SK-N-SH treated with all-trans-retinoic acid at 6 μM for 48 hours (cell line): ENCODE data around the gene RIMBP2.

ENCODE experiments used
- ATAC-seq: fragments of 200-7000 bp; cut with Tn5 transposase; 3 replicates; pipeline ENCODE4 v1.9.1; 2020; ENCODE audit warnings: mild to moderate bottlenecking, moderate library complexity
- ARNTL ChIP-seq: fragments of 450-650 bp; formaldehyde crosslinking; IDR thresholded peaks from 2 replicates; pipeline ENCODE4 v1.5.0; 2020; ENCODE audit warnings: low read depth, mild to moderate bottlenecking, moderate library complexity, borderline replicate concordance
- BACH2 ChIP-seq: fragments of 250-450 bp; sonication (Bioruptor Pico); IDR thresholded peaks from 2 replicates; pipeline ENCODE4 v1.9.0; 2021; ENCODE audit warnings: mild to moderate bottlenecking, borderline replicate concordance
- CREB5 ChIP-seq: fragments of 250-450 bp; sonication (Bioruptor Pico); IDR thresholded peaks from 2 replicates; pipeline ENCODE4 v1.5.1; 2020; ENCODE audit warnings: low read depth, mild to moderate bottlenecking, moderate library complexity
- ESRRG ChIP-seq: fragments of 250-450 bp; sonication (Bioruptor Pico); IDR thresholded peaks from 2 replicates; pipeline ENCODE4 v1.6.1; 2021; ENCODE audit warnings: mild to moderate bottlenecking
- GLIS3 ChIP-seq: fragments of 250-450 bp; sonication (Bioruptor Pico); IDR thresholded peaks from 2 replicates; pipeline ENCODE4 v1.5.0; 2020; ENCODE audit warnings: mild to moderate bottlenecking, moderate library complexity
- ISL1 ChIP-seq: fragments of 250-450 bp; sonication (Bioruptor Pico); IDR thresholded peaks from 2 replicates; pipeline ENCODE4 v2.1.2; 2022; ENCODE audit warnings: mild to moderate bottlenecking, moderate library complexity
- OSR1 ChIP-seq: fragments of 250-450 bp; sonication (Bioruptor Pico); IDR thresholded peaks from 2 replicates; pipeline ENCODE4 v1.8.0; 2022; ENCODE audit warnings: moderate library complexity, mild to moderate bottlenecking, inconsistent platforms
- POU6F1 ChIP-seq: fragments of 250-450 bp; sonication (Bioruptor Pico); IDR thresholded peaks from 2 replicates; pipeline ENCODE4 v1.8.0; 2021; ENCODE audit warnings: low read depth, mild to moderate bottlenecking, moderate library complexity, borderline replicate concordance
- PPARA ChIP-seq: fragments of 250-450 bp; sonication (Bioruptor Pico); IDR thresholded peaks from 2 replicates; pipeline ENCODE4 v1.5.0; 2020; ENCODE audit warnings: mild to moderate bottlenecking, borderline replicate concordance
- RARB ChIP-seq: fragments of 250-450 bp; sonication (Bioruptor Pico); IDR thresholded peaks from 2 replicates; pipeline ENCODE4 v1.8.0; 2021; ENCODE audit warnings: mild to moderate bottlenecking, moderate library complexity
- SNAI2 ChIP-seq: fragments of 250-450 bp; sonication (Bioruptor Pico); IDR thresholded peaks from 2 replicates; pipeline ENCODE4 v1.5.0; 2020; ENCODE audit warnings: mild to moderate bottlenecking, moderate library complexity
- TCF4 ChIP-seq: fragments of 250-450 bp; sonication (Bioruptor Pico); IDR thresholded peaks from 2 replicates; pipeline ENCODE4 v1.8.0; 2021; ENCODE audit warnings: mild to moderate bottlenecking, moderate library complexity, borderline replicate concordance
- TOX ChIP-seq: fragments of 250-450 bp; sonication (Bioruptor Pico); IDR thresholded peaks from 2 replicates; pipeline ENCODE4 v1.8.0; 2021; ENCODE audit warnings: mild to moderate bottlenecking, moderate library complexity, borderline replicate concordance
- ZFP3 ChIP-seq: fragments of 250-450 bp; sonication (Bioruptor Pico); IDR thresholded peaks from 2 replicates; pipeline ENCODE4 v1.5.0; 2020; ENCODE audit warnings: mild to moderate bottlenecking, moderate library complexity
- ZFP30 ChIP-seq: fragments of 450-650 bp; formaldehyde crosslinking; IDR thresholded peaks from 2 replicates; pipeline ENCODE4 v1.5.0; 2022; ENCODE audit warnings: mild to moderate bottlenecking, moderate library complexity
- ZNF565 ChIP-seq: fragments of 450-650 bp; formaldehyde crosslinking; conservative IDR thresholded peaks from 2 replicates; pipeline ENCODE4 v1.5.0; 2020; ENCODE audit warnings: low read depth, mild to moderate bottlenecking, moderate library complexity
- ZNF70 ChIP-seq: fragments of 450-650 bp; formaldehyde crosslinking; IDR thresholded peaks from 2 replicates; pipeline ENCODE4 v1.5.0; 2020; ENCODE audit warnings: mild to moderate bottlenecking, moderate library complexity
- ZNF8 ChIP-seq: fragments of 450-650 bp; formaldehyde crosslinking; IDR thresholded peaks from 2 replicates; pipeline ENCODE4 v1.5.0; 2020; ENCODE audit warnings: mild to moderate bottlenecking, moderate library complexity
- TF ChIP-seq, protein P1 (sequence below): fragments of 250-450 bp; sonication (Bioruptor Pico); IDR thresholded peaks from 2 replicates; pipeline ENCODE4 v1.5.0; 2020; ENCODE audit warnings: mild to moderate bottlenecking, moderate library complexity
- TF ChIP-seq, protein P2 (sequence below): fragments of 250-450 bp; sonication (Bioruptor Pico); IDR thresholded peaks from 2 replicates; pipeline ENCODE4 v1.8.0; 2020; ENCODE audit warnings: mild to moderate bottlenecking, moderate library complexity, borderline replicate concordance

Gene RIMBP2

GRCh38 chr12:130384234-130384633 is 331.9 kb downstream of the RIMBP2 start:
- no peak for ATAC-seq

DNA sequence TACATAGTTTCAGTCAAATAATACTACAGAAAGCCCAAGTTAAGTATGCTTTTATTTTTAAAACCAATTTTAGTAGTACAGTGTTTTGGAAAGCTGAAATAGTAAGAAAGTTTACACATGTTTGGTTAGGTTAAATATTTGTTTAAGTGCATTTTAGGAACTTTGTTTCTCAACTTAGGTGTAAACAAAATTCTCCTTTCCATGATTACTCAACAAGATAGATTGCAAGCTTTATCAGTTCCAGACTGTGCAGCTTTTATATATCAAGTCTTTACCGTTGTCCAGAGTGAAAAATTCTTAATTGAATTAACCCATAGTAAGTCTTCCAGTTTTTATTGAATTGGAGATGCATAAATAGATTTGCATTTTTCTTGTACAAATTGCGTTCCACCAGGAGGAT is 333.3 kb downstream of the RIMBP2 start:
- TF ChIP-seq ISL1 (CRISPR knock-in tag) (no peak), ZNF8 (CRISPR knock-in tag) (no peak), OSR1 (no peak), BACH2 (no peak), CREB5 (CRISPR knock-in tag) (no peak), PPARA (no peak), GLIS3 (CRISPR knock-in tag) (no peak), ZFP3 (CRISPR knock-in tag) (no peak), ZNF70 (no peak), SNAI2 (no peak)
- ATAC-seq, result no peak

More at GRCh38 chr12:130384234-130384633, 331.9 kb downstream of the RIMBP2 start:
- TF ChIP-seq PPARA, result no peak
- TF ChIP-seq ZNF565 (CRISPR knock-in tag), result no peak
- no peak for TF ChIP-seq ZNF70
- no peak for TF ChIP-seq ESRRG (CRISPR knock-in tag)
- TF ChIP-seq CREB5 (CRISPR knock-in tag), result no peak
- TF ChIP-seq, protein P1, sequence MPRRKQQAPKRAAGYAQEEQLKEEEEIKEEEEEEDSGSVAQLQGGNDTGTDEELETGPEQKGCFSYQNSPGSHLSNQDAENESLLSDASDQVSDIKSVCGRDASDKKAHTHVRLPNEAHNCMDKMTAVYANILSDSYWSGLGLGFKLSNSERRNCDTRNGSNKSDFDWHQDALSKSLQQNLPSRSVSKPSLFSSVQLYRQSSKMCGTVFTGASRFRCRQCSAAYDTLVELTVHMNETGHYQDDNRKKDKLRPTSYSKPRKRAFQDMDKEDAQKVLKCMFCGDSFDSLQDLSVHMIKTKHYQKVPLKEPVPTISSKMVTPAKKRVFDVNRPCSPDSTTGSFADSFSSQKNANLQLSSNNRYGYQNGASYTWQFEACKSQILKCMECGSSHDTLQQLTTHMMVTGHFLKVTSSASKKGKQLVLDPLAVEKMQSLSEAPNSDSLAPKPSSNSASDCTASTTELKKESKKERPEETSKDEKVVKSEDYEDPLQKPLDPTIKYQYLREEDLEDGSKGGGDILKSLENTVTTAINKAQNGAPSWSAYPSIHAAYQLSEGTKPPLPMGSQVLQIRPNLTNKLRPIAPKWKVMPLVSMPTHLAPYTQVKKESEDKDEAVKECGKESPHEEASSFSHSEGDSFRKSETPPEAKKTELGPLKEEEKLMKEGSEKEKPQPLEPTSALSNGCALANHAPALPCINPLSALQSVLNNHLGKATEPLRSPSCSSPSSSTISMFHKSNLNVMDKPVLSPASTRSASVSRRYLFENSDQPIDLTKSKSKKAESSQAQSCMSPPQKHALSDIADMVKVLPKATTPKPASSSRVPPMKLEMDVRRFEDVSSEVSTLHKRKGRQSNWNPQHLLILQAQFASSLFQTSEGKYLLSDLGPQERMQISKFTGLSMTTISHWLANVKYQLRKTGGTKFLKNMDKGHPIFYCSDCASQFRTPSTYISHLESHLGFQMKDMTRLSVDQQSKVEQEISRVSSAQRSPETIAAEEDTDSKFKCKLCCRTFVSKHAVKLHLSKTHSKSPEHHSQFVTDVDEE (CRISPR knock-in tag), result no peak
- TF ChIP-seq, protein P2, sequence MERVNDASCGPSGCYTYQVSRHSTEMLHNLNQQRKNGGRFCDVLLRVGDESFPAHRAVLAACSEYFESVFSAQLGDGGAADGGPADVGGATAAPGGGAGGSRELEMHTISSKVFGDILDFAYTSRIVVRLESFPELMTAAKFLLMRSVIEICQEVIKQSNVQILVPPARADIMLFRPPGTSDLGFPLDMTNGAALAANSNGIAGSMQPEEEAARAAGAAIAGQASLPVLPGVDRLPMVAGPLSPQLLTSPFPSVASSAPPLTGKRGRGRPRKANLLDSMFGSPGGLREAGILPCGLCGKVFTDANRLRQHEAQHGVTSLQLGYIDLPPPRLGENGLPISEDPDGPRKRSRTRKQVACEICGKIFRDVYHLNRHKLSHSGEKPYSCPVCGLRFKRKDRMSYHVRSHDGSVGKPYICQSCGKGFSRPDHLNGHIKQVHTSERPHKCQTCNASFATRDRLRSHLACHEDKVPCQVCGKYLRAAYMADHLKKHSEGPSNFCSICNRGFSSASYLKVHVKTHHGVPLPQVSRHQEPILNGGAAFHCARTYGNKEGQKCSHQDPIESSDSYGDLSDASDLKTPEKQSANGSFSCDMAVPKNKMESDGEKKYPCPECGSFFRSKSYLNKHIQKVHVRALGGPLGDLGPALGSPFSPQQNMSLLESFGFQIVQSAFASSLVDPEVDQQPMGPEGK (CRISPR knock-in tag), result no peak
- TF ChIP-seq TOX (CRISPR knock-in tag), result no peak
- no peak for TF ChIP-seq BACH2
- TF ChIP-seq RARB (CRISPR knock-in tag), result no peak
- no peak for TF ChIP-seq ZFP30 (CRISPR knock-in tag)
- no peak for TF ChIP-seq OSR1

DNA sequence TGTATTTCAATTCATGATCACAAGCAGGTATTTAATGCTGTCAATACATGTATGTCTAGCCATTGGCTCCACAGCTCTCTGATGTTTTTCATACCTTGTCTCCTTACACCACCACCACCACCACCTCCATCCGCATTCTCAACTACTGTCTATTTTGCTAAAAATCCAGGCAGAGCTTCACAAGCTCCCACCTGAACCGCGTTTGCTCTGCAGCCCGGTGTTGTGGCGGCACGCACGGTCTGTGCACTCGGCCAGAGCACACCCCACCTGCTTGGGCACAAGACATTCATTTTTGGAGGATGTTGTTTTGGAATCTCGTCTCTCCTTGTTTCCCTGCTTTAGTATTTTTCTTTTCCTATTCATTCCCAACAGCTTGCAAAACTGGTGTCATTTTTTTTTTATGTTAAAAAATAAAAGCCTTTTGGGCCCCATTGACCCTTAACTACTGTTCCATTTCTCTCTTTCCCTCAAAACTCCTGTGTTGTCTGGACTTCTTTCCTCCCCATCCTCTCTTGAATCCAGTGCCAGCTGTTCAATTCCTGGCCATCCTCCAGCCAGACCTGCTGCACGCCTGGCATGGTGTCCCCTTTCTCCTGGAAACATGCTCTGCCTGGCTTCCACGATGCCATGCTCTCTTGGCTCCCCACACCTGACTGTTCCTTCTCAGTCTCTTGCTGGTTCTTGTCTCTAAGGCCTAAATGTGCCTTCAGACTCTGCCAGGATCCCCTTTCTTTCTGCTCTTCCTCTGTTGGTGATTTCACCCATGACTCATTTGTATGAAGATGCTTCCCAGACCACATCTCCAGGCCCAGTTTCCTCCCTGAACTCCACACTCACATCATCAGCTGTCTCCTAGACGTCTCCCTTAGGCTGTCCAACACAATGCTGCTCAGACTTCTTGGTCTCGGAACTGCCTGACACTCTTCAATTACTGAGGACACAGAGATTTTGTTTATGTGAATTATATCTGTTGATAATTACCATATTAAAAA is 340.5 kb downstream of the RIMBP2 start:
- no peak for TF ChIP-seq POU6F1 (CRISPR knock-in tag)
- TF ChIP-seq, all 23 proteins: peak for 0
- ATAC-seq, result no peak

- no peak for ATAC-seq
- TF ChIP-seq TCF4 (CRISPR knock-in tag), result no peak
- TF ChIP-seq ESRRG (CRISPR knock-in tag), result no peak
- no peak for TF ChIP-seq GLIS3 (CRISPR knock-in tag)
- no peak for TF ChIP-seq ARNTL (CRISPR knock-in tag)
These were observed 342.0 kb downstream of the RIMBP2 start for GRCh38 chr12:130374083-130374482.
